ENCODE measurements around the gene HAL. TPM values are rescaled to one million over a fixed set of nuclear protein-coding genes. Genes with fewer than 3 reads are reported as not detected.

HAL gene
- total and polyA plus RNA-seq, 2 experiments from 2014 or later, result not detected

GRCh38 chr12:95997276-95997675, 1.1 kb upstream of the HAL start:
- no peak for DNase-seq (ENCODE audit: low read depth in 1 of 2, low spot score in 1 of 2)
- TF ChIP-seq CTCF (IDR thresholded peaks at IDR 0.05; ENCODE audit: low read depth, low read length), result no peak
- H3K4me1 ChIP-seq (ENCODE audit: low read depth), result no peaks in the 10 kb centered on the region
- H3K4me3 ChIP-seq, result no peak overlapping the region
- no peaks in the 10 kb centered on the region for H3K9me3 ChIP-seq (ENCODE audit: low read depth)
- no peaks in the 10 kb centered on the region for H3K27me3 ChIP-seq
- H3K27ac ChIP-seq, result no peak overlapping the region
- peaks cover 7% of the 10 kb centered on the region for H3K36me3 ChIP-seq

GRCh38 chr12:95995238-95996031, 709 bp downstream of the HAL start:
- Histone ChIP-seq H3K4me3 (no peak overlapping the region), H3K27ac (no peak overlapping the region), H3K36me3 (no peaks in the 10 kb centered on the region), H3K27me3 (peaks cover 3% of the 10 kb centered on the region), H3K9me3 (ENCODE audit: low read depth) (no peaks in the 10 kb centered on the region), H3K4me1 (ENCODE audit: low read depth) (no peaks in the 10 kb centered on the region)
- no peak for DNase-seq (ENCODE audit: low read depth in 1 of 2, low spot score in 1 of 2)
- TF ChIP-seq CTCF (IDR thresholded peaks at IDR 0.05; ENCODE audit: low read depth, low read length), result no peak

GRCh38 chr12:95994476-95994875, 1.7 kb downstream of the HAL start:
- Histone ChIP-seq H3K4me3 (no peak overlapping the region), H3K9me3 (ENCODE audit: low read depth) (no peaks in the 10 kb centered on the region), H3K27me3 (peaks cover 3% of the 10 kb centered on the region), H3K36me3 (no peaks in the 10 kb centered on the region), H3K27ac (no peak overlapping the region), H3K4me1 (ENCODE audit: low read depth) (no peaks in the 10 kb centered on the region)
- no peak for TF ChIP-seq CTCF (IDR thresholded peaks at IDR 0.05; ENCODE audit: low read depth, low read length)
- no peak for DNase-seq (ENCODE audit: low read depth in 1 of 2, low spot score in 1 of 2)

- H3K36me3 ChIP-seq, result no peaks in the 10 kb centered on the region
- H3K4me1 ChIP-seq (ENCODE audit: low read depth), result no peaks in the 10 kb centered on the region
- H3K27me3 ChIP-seq, result peaks cover 3% of the 10 kb centered on the region
- H3K27ac ChIP-seq, result no peak overlapping the region
- DNase-seq (ENCODE audit: low read depth in 1 of 2, low spot score in 1 of 2), result no peak
- H3K9me3 ChIP-seq (ENCODE audit: low read depth), result no peaks in the 10 kb centered on the region
- no peak for TF ChIP-seq CTCF (IDR thresholded peaks at IDR 0.05; ENCODE audit: low read depth, low read length)
- no peak overlapping the region for H3K4me3 ChIP-seq
These were observed 2.2 kb downstream of the HAL start for GRCh38 chr12:95993907-95994306.

- no peaks in the 10 kb centered on the region for H3K4me1 ChIP-seq (ENCODE audit: low read depth)
- no peak for TF ChIP-seq CTCF (IDR thresholded peaks at IDR 0.05; ENCODE audit: low read depth, low read length)
- no peak for DNase-seq (ENCODE audit: low read depth in 1 of 2, low spot score in 1 of 2)
These were observed 6.0 kb downstream of the HAL start for GRCh38 chr12:95990136-95990535.

More at GRCh38 chr12:95990136-95990535, 6.0 kb downstream of the HAL start:
- Histone ChIP-seq H3K4me3 (no peak overlapping the region), H3K27ac (no peak overlapping the region), H3K9me3 (ENCODE audit: low read depth) (no peaks in the 10 kb centered on the region), H3K27me3 (peaks cover 3% of the 10 kb centered on the region), H3K36me3 (no peaks in the 10 kb centered on the region)

Data from cardiac muscle cell (in vitro differentiated cells and primary cell).